ENCODE measurements around the gene FGFR1OP2. TPM values are rescaled to one million over a fixed set of nuclear protein-coding genes. Genes with fewer than 3 reads are reported as not detected.
"Not testable (repeated sequence)": the region's sequence is repeated elsewhere in the genome, so short reads cannot be mapped to it uniquely, and the experiment has no call there.

FGFR1OP2 gene
- total RNA-seq, 2 experiments from 2014 or later = 42.4 to 45.0 TPM

DNA sequence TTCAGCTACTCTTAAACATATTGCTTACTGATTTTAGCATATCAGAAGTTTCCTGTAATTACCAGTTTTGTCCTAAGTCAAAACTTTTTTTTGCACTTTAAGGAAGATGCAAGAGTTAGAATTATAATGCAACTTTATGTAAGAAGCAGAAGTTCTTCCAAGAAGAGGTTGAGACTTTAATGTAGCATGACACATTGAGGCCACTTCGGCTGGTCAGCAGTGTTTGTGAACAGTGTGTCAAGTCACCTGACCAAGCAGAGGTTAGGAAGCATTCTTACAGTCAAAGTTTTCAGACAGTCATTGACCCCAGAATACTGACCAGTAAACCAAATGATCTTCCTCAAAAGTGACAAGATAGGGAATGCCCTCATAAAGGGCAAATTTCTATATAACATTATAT lies 15.2 kb downstream of the FGFR1OP2 start:
- no peaks in the 10 kb centered on the region for H3K4me1 ChIP-seq (ENCODE audit: insufficient read depth, low read length, poor library complexity, severe bottlenecking)
- POLR2A ChIA-PET = interaction anchor here (1.4 to 2.6 kb wide), 3 partner anchors 11 to 27 kb away, joined by 3 to 9 read pairs (median 5); no protein-coding TSS in a partner anchor
- no peak overlapping the region for H3K27ac ChIP-seq (ENCODE audit: low read depth, low read length, poor library complexity, severe bottlenecking)
- H4K20me1 ChIP-seq (ENCODE audit: insufficient read depth, low read length) = no peaks in the 10 kb centered on the region
- CTCF ChIA-PET (ENCODE audit: unreplicated experiment) = no interaction called here
- H3K4me3 ChIP-seq (ENCODE audit: low read depth, low read length, poor library complexity, severe bottlenecking) = no peak overlapping the region
- H3K9me3 ChIP-seq (ENCODE audit: low read length) = peaks cover 3% of the 10 kb centered on the region; the same call in 1 of the 2 replicates
- no TSS peak for BruUV-seq (replicated peaks)
- peaks cover 40% of the 10 kb centered on the region for H3K36me3 ChIP-seq (ENCODE audit: insufficient read depth, low read length)
- no peak for DNase-seq (ENCODE audit: low spot score)
- H2AFZ ChIP-seq (ENCODE audit: low read length) = no peak overlapping the region
- H3K9me2 ChIP-seq (ENCODE audit: insufficient read depth, low read length) = no peaks in the 10 kb centered on the region
- TF ChIP-seq CTCF (conservative IDR thresholded peaks at IDR 0.05; ENCODE audit: low read length) (no peak), EZH2phosphoT487 (IDR thresholded peaks at IDR 0.05; ENCODE audit: borderline replicate concordance, low read depth, low read length) (no peak)
- intact Hi-C loops (cut with micrococcal nuclease; ENCODE audit: unreplicated experiment) = no loop called here
- H3K79me2 ChIP-seq (ENCODE audit: insufficient read depth, low read depth, low read length) = peaks cover 52% of the 10 kb centered on the region
- no peak overlapping the region for H3K4me2 ChIP-seq (ENCODE audit: low read length)

- DNase-seq (ENCODE audit: low spot score) = no peak
- intact Hi-C loops (cut with micrococcal nuclease; ENCODE audit: unreplicated experiment) = no loop called here
- no peak for TF ChIP-seq CTCF (conservative IDR thresholded peaks at IDR 0.05; ENCODE audit: low read length)
- TF ChIP-seq EZH2phosphoT487 (IDR thresholded peaks at IDR 0.05; ENCODE audit: borderline replicate concordance, low read depth, low read length) = no peak
- Histone ChIP-seq H3K36me3 (ENCODE audit: insufficient read depth, low read length) (peaks cover 39% of the 10 kb centered on the region), H3K79me2 (ENCODE audit: insufficient read depth, low read depth, low read length) (peaks cover 46% of the 10 kb centered on the region; the same call in 1 of the 2 replicates), H3K4me2 (ENCODE audit: low read length) (no peak overlapping the region), H4K20me1 (ENCODE audit: insufficient read depth, low read length) (no peaks in the 10 kb centered on the region), H3K4me3 (ENCODE audit: low read depth, low read length, poor library complexity, severe bottlenecking) (no peak overlapping the region), H3K4me1 (ENCODE audit: insufficient read depth, low read length, poor library complexity, severe bottlenecking) (no peaks in the 10 kb centered on the region), H3K27ac (ENCODE audit: low read depth, low read length, poor library complexity, severe bottlenecking) (no peak overlapping the region), H3K9me3 (ENCODE audit: low read length) (no peaks in the 10 kb centered on the region; the same call in 1 of the 2 replicates), H3K9me2 (ENCODE audit: insufficient read depth, low read length) (no peaks in the 10 kb centered on the region), H2AFZ (ENCODE audit: low read length) (no peak overlapping the region)
- POLR2A ChIA-PET = interaction anchor here (0.7 to 1.6 kb wide), 4 partner anchors 18 to 61 kb away, joined by 3 to 5 read pairs (median 3); no protein-coding TSS in a partner anchor
- CTCF ChIA-PET (ENCODE audit: unreplicated experiment) = no interaction called here
- BruUV-seq (replicated peaks) = no TSS peak
Measured at GRCh38 chr12:26954027-26954426, 15.8 kb downstream of the FGFR1OP2 start.

GRCh38 chr12:26961391-26961790 lies 23.1 kb downstream of the FGFR1OP2 start:
- CTCF ChIA-PET (ENCODE audit: unreplicated experiment); H3K4me2 ChIP-seq (ENCODE audit: low read length); DNase-seq (ENCODE audit: low spot score); H4K20me1 ChIP-seq (ENCODE audit: insufficient read depth, low read length); H3K4me3 ChIP-seq (ENCODE audit: low read depth, low read length, poor library complexity, severe bottlenecking); POLR2A ChIA-PET; H3K79me2 ChIP-seq (ENCODE audit: insufficient read depth, low read depth, low read length); H3K9me2 ChIP-seq (ENCODE audit: insufficient read depth, low read length); H2AFZ ChIP-seq (ENCODE audit: low read length); H3K9me3 ChIP-seq (ENCODE audit: low read length); BruUV-seq (replicated peaks); intact Hi-C loops (cut with micrococcal nuclease; ENCODE audit: unreplicated experiment); H3K4me1 ChIP-seq (ENCODE audit: insufficient read depth, low read length, poor library complexity, severe bottlenecking); H3K27ac ChIP-seq (ENCODE audit: low read depth, low read length, poor library complexity, severe bottlenecking): not testable (repeated sequence)
- H3K36me3 ChIP-seq (ENCODE audit: insufficient read depth, low read length) = peaks cover 70% of the 10 kb centered on the region

Measured in OCI-LY7 (cell line).